Measurements from ENCODE around the gene ITGAL. TPM values are rescaled to one million over a fixed set of nuclear protein-coding genes. Genes with fewer than 3 reads are reported as not detected.

Gene ITGAL
- total and polyA plus RNA-seq, 2 of the 13 experiments (the other 11 are each of a cell fraction or from before 2014, with no cell fraction given) = 0.86 to 1.2 TPM

- TF ChIP-seq RERE (CRISPR knock-in tag; IDR thresholded peaks at IDR 0.05; ENCODE audit: low read depth) = no peak; the same call in 1 of the 2 replicates
- TF ChIP-seq ZNF746 (CRISPR knock-in tag; IDR thresholded peaks at IDR 0.05) = peak; percentile 81
- TF ChIP-seq DR1 (CRISPR knock-in tag; IDR thresholded peaks at IDR 0.05) = peak; percentile 76
- peak; percentile 73 for TF ChIP-seq ZNF607 (CRISPR knock-in tag; IDR thresholded peaks at IDR 0.05; ENCODE audit: borderline replicate concordance)
- peak; percentile 44; the same call in 1 of the 2 replicates for TF ChIP-seq FOXC1 (CRISPR knock-in tag; IDR thresholded peaks at IDR 0.05; ENCODE audit: borderline replicate concordance)
- TF ChIP-seq GPBP1L1 (CRISPR knock-in tag; IDR thresholded peaks at IDR 0.05) = no peak
- no peak for TF ChIP-seq ZBTB42 (CRISPR knock-in tag; IDR thresholded peaks at IDR 0.05)
- no peak for TF ChIP-seq ELK4 (CRISPR knock-in tag; IDR thresholded peaks at IDR 0.05; ENCODE audit: borderline replicate concordance)
- TF ChIP-seq ZNF569 (CRISPR knock-in tag; IDR thresholded peaks at IDR 0.05; ENCODE audit: borderline replicate concordance) = 0 out of 2 replicates have a peak, but pooled peaks have one; percentile 30
- TF ChIP-seq BCL3 (CRISPR knock-in tag; IDR thresholded peaks at IDR 0.05) = no peak
- no peak for TF ChIP-seq HMG20B (CRISPR knock-in tag; conservative IDR thresholded peaks at IDR 0.05)
- peak; percentile 83; the same call in 1 of the 2 replicates for TF ChIP-seq NFKB2 (CRISPR knock-in tag; IDR thresholded peaks at IDR 0.05; ENCODE audit: borderline replicate concordance)
- TF ChIP-seq JARID2 (CRISPR knock-in tag; IDR thresholded peaks at IDR 0.05; ENCODE audit: insufficient replicate concordance) = no peak
- no peak; the same call in none of the 2 replicates for TF ChIP-seq NKX3-1 (CRISPR knock-in tag; IDR thresholded peaks at IDR 0.05)
- TF ChIP-seq MED13 (CRISPR knock-in tag; IDR thresholded peaks at IDR 0.05) = peak; percentile 49; the same call in 1 of the 2 replicates
- no peak; the same call in 1 of the 2 replicates for TF ChIP-seq ZNF460 (CRISPR knock-in tag; IDR thresholded peaks at IDR 0.05; ENCODE audit: borderline replicate concordance)
- peak; percentile 94 for TF ChIP-seq KMT2A (CRISPR knock-in tag; IDR thresholded peaks at IDR 0.05)
- TF ChIP-seq ZNF274 (CRISPR knock-in tag; IDR thresholded peaks at IDR 0.05) = peak; percentile 83; the same call in 1 of the 2 replicates
These were observed 62.0 kb downstream of the ITGAL start, which contains the start of gene ZNF747 (continued) for GRCh38 chr16:30534368-30535105.
